Stimulated activated CD4-positive, alpha-beta T cell treated with anti-CD3 and anti-CD28 coated beads, Interleukin-15, amount 100 ng/mL, for 1 hour (primary cell): ENCODE results near the gene ZNF597.
"Not testable (repeated sequence)": the region's sequence is repeated elsewhere in the genome, so short reads cannot be mapped to it uniquely, and the experiment has no call there.

Experiments
- DNase-seq, 2 donors: peaks; one replicate each; pipeline ENCODE4 v3.0.0-alpha.2; 2020; ENCODE audit warnings: low read depth in 1 of 2, low spot score in 1 of 2

The ZNF597 gene

GRCh38 chr16:3475604-3476375 lies 32.5 kb upstream of the ZNF597 start:
- no peak for DNase-seq

- DNase-seq, result not testable (repeated sequence)
These were observed 31.6 kb upstream of the ZNF597 start for GRCh38 chr16:3474870-3475269.

GRCh38 chr16:3474136-3474779 lies 31.0 kb upstream of the ZNF597 start:
- DNase-seq, result no peak

- not testable (repeated sequence) for DNase-seq
These were observed 30.3 kb upstream of the ZNF597 start for GRCh38 chr16:3473596-3473943.

GRCh38 chr16:3472878-3473595 lies 29.7 kb upstream of the ZNF597 start:
- no peak for DNase-seq

- no peak for DNase-seq
These were observed 28.3 kb upstream of the ZNF597 start for GRCh38 chr16:3471518-3472176.

- DNase-seq, result no peak
These were observed 27.4 kb upstream of the ZNF597 start for GRCh38 chr16:3470723-3471122.

GRCh38 chr16:3469736-3470135 lies 26.4 kb upstream of the ZNF597 start:
- no peak for DNase-seq

- no peak for DNase-seq
These were observed 25.2 kb upstream of the ZNF597 start for GRCh38 chr16:3468501-3468900.

- no peak for DNase-seq
These were observed 24.6 kb upstream of the ZNF597 start for GRCh38 chr16:3467921-3468320.

GRCh38 chr16:3467182-3467581 lies 23.9 kb upstream of the ZNF597 start:
- no peak for DNase-seq

- DNase-seq, result no peak
These were observed 22.7 kb upstream of the ZNF597 start for GRCh38 chr16:3465911-3466584.

- DNase-seq, result no peak
These were observed 22.0 kb upstream of the ZNF597 start for GRCh38 chr16:3465301-3465700.

GRCh38 chr16:3461151-3461550 lies 17.8 kb upstream of the ZNF597 start:
- no peak for DNase-seq

- DNase-seq, result no peak
These were observed 17.3 kb upstream of the ZNF597 start for GRCh38 chr16:3460585-3460984.

GRCh38 chr16:3460121-3460520 lies 16.8 kb upstream of the ZNF597 start:
- no peak for DNase-seq

GRCh38 chr16:3459401-3460090 lies 16.2 kb upstream of the ZNF597 start:
- DNase-seq, result no peak

- DNase-seq, result no peak
These were observed 15.6 kb upstream of the ZNF597 start for GRCh38 chr16:3458852-3459361.

GRCh38 chr16:3458278-3458851 lies 15.1 kb upstream of the ZNF597 start:
- no peak for DNase-seq
